K562 (cell line): ENCODE measurements around the gene SMG6. TPM values are rescaled to one million over a fixed set of nuclear protein-coding genes. Genes with fewer than 3 reads are reported as not detected.

Experiments used
- FOXM1 ChIP-seq, 2 experiments: fragments of 450-650 bp in 1 of 2; sonication (generic) in 1 of 2; formaldehyde crosslinking in 1 of 2; IDR thresholded peaks; 2 replicates each; pipeline versions ENCODE4 v1.6.1 to v1.9.0; 2017 to 2022; ENCODE audit warnings: low read depth in 2 of 2, mild to moderate bottlenecking in 2 of 2, missing genetic modification reagents in 1 of 2, moderate library complexity in 1 of 2
- MCM5 ChIP-seq: fragments of 450-650 bp; IDR thresholded peaks from 2 replicates; pipeline ENCODE4 v1.6.1; 2016; ENCODE audit warnings: low read depth
- TAF7 ChIP-seq: fragments of 450-650 bp; IDR thresholded peaks from 2 replicates; pipeline ENCODE4 v1.6.1; 2016; ENCODE audit warnings: missing genetic modification characterization, missing compliant biosample characterization
- ZBTB34 ChIP-seq: fragments of 250-450 bp; sonication (Bioruptor Pico); IDR thresholded peaks from 2 replicates; pipeline ENCODE4 v1.8.0; 2021; ENCODE audit warnings: mild to moderate bottlenecking, moderate library complexity
- ZBTB40 ChIP-seq, 2 experiments: fragments of 450-650 bp in 1 of 2; sonication (generic) in 1 of 2; formaldehyde crosslinking in 1 of 2; IDR thresholded peaks; 2 replicates each; pipeline versions ENCODE4 v1.7.1 to v1.9.0; 2016 to 2022; ENCODE audit warnings: inconsistent platforms in 1 of 2, mild to moderate bottlenecking in 1 of 2, missing genetic modification reagents in 1 of 2
- polyA plus RNA-seq, 8 experiments: library from polyadenylated mRNA; depleted of rRNA in 4 of 8; stranded (reverse) in 5 of 8; unstranded in 3 of 8; fragments of >200 nt; fragmentation: Nextera tagmentation in 2 of 8; fragmentation: Illumina TruSeq in 1 of 8; extraction: Ambion mirVana in 2 of 8; extraction: Trizol in 1 of 8; gene quantifications; 2 replicates each; pipeline versions ENCODE4 v1.2.1 to v1.2.3, GENCODE V29; 2011 to 2014; ENCODE audit warnings: inconsistent platforms in 1 of 8, missing spikeins in 1 of 8
- total RNA-seq, 7 experiments: library from RNA; depleted of rRNA in 6 of 7; stranded (reverse); fragments of >200 nt in 6 of 7; fragmentation: Illumina TruSeq in 2 of 7; extraction: Trizol in 2 of 7; gene quantifications; 2 replicates each; pipeline versions ENCODE4 v1.2.1 to v1.2.3, GENCODE V29; 2011 to 2021; ENCODE audit warnings: low replicate concordance in 1 of 7

The SMG6 gene
- total and polyA plus RNA-seq, 9 of the 15 experiments (the other 6 are each of a cell fraction or from before 2014, with no cell fraction given): 0.44 to 13.9 (median 6.0) TPM

- TF ChIP-seq ZBTB40 (IDR thresholded peaks at IDR 0.05) (no peak), ZBTB40 (CRISPR knock-in tag; IDR thresholded peaks at IDR 0.05) (no peak), TAF7 (tag) (no peak), FOXM1 (IDR thresholded peaks at IDR 0.05; ENCODE audit: low read depth) (no peak), FOXM1 (CRISPR knock-in tag; IDR thresholded peaks at IDR 0.05; ENCODE audit: low read depth) (no peak), MCM5 (no peak), ZBTB34 (CRISPR knock-in tag) (no peak)
Observed at GRCh38 chr17:2064147-2064489, 239.5 kb downstream of the SMG6 start (continued).
